HCT116 (cell line): ENCODE data around the gene HSD17B3.

Source experiments
- CEBPB ChIP-seq: IDR thresholded peaks from 2 replicates; pipeline ENCODE4 v1.6.1; 2012; ENCODE audit warnings: low read depth
- EZH2 ChIP-seq: fragments of 200-600 bp; sonication (generic); IDR thresholded peaks from 2 replicates; pipeline ENCODE4 v1.6.1; 2017; ENCODE audit warnings: antibody characterized with exemption, mixed run types
- POLR2A ChIP-seq: IDR thresholded peaks from 2 replicates; pipeline ENCODE4 v1.7.0; 2011; ENCODE audit warnings: borderline replicate concordance; ENCODE audit not compliant: insufficient read depth, insufficient read length; ENCODE audit errors: extremely low read depth
- SIN3A ChIP-seq: IDR thresholded peaks from 2 replicates; pipeline ENCODE4 v1.6.1; 2012; ENCODE audit warnings: low read depth
- TF ChIP-seq, protein P1 (sequence below), 3 experiments: fragments of 200-600 bp in 1 of 3; sonication (generic) in 1 of 3; IDR thresholded peaks in 2 of 3; conservative IDR thresholded peaks in 1 of 3; 2 replicates each; pipeline ENCODE4 v1.5.1; 2012 to 2017; ENCODE audit warnings: low read depth in 2 of 3, low read length in 2 of 3, antibody characterized with exemption in 1 of 3, borderline replicate concordance in 1 of 3, control low read depth in 1 of 3, mild to moderate bottlenecking in 1 of 3, mixed read lengths in 1 of 3, mixed run types in 1 of 3, moderate library complexity in 1 of 3; ENCODE audit not compliant: insufficient read depth in 1 of 3
- TF ChIP-seq, protein P2 (sequence below): IDR thresholded peaks from 2 replicates; pipeline ENCODE4 v1.6.1; 2012; ENCODE audit warnings: low read depth

GRCh38 chr9:96350866-96351265, 48.9 kb upstream of the HSD17B3 start:
- TF ChIP-seq, protein P1, sequence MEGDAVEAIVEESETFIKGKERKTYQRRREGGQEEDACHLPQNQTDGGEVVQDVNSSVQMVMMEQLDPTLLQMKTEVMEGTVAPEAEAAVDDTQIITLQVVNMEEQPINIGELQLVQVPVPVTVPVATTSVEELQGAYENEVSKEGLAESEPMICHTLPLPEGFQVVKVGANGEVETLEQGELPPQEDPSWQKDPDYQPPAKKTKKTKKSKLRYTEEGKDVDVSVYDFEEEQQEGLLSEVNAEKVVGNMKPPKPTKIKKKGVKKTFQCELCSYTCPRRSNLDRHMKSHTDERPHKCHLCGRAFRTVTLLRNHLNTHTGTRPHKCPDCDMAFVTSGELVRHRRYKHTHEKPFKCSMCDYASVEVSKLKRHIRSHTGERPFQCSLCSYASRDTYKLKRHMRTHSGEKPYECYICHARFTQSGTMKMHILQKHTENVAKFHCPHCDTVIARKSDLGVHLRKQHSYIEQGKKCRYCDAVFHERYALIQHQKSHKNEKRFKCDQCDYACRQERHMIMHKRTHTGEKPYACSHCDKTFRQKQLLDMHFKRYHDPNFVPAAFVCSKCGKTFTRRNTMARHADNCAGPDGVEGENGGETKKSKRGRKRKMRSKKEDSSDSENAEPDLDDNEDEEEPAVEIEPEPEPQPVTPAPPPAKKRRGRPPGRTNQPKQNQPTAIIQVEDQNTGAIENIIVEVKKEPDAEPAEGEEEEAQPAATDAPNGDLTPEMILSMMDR (IDR thresholded peaks at IDR 0.05 in 2 of 3, conservative IDR thresholded peaks at IDR 0.05 in 1 of 3; ENCODE audit: borderline replicate concordance in 1 of 3, insufficient read depth in 1 of 3, low read depth in 2 of 3, low read length in 2 of 3): no peak
- TF ChIP-seq POLR2A (no peak), EZH2 (no peak), CEBPB (no peak), SIN3A (no peak)
- TF ChIP-seq, protein P2, sequence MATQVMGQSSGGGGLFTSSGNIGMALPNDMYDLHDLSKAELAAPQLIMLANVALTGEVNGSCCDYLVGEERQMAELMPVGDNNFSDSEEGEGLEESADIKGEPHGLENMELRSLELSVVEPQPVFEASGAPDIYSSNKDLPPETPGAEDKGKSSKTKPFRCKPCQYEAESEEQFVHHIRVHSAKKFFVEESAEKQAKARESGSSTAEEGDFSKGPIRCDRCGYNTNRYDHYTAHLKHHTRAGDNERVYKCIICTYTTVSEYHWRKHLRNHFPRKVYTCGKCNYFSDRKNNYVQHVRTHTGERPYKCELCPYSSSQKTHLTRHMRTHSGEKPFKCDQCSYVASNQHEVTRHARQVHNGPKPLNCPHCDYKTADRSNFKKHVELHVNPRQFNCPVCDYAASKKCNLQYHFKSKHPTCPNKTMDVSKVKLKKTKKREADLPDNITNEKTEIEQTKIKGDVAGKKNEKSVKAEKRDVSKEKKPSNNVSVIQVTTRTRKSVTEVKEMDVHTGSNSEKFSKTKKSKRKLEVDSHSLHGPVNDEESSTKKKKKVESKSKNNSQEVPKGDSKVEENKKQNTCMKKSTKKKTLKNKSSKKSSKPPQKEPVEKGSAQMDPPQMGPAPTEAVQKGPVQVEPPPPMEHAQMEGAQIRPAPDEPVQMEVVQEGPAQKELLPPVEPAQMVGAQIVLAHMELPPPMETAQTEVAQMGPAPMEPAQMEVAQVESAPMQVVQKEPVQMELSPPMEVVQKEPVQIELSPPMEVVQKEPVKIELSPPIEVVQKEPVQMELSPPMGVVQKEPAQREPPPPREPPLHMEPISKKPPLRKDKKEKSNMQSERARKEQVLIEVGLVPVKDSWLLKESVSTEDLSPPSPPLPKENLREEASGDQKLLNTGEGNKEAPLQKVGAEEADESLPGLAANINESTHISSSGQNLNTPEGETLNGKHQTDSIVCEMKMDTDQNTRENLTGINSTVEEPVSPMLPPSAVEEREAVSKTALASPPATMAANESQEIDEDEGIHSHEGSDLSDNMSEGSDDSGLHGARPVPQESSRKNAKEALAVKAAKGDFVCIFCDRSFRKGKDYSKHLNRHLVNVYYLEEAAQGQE: no peak
